ENCODE results near the gene CDV3.

- no peak for TF ChIP-seq CTCF (IDR thresholded peaks at IDR 0.05)
- TF ChIP-seq POLR2A (IDR thresholded peaks at IDR 0.05) = no peak
Observed at GRCh38 chr3:133532951-133533350, 40.5 kb upstream of the CDV3 start.
